ENCODE data around the gene HMG20A. TPM values are rescaled to one million over a fixed set of nuclear protein-coding genes. Genes with fewer than 3 reads are reported as not detected.
A peak's percentile ranks its signal among the peaks of the same experiment; 100 is the strongest.

The HMG20A gene
- total and polyA plus RNA-seq, 7 donors, result 9.7 to 38.3 (median 29.3) TPM

DNA sequence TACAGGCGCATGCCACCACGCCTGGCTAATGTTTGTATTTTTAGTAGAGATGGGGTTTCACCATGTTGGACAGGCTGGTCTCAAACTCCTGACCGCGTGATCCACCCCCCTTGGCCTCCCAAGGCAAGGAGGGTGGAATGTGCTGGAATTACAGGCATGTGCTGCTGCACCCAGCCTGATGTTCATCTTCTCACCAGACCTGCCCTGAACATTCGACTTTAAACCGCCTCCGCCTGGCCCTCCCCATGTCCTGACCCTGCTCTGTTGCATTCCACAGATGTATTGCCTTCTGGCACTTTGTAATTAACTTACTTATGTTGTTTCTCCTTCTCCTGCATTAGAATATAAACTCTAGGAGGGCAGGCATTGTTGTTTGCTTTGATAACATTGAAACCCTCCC, 109.9 kb downstream of the HMG20A start:
- Histone ChIP-seq H3K9me3 (no peaks in the 10 kb centered on the region), H3K27me3 (ENCODE audit: insufficient read depth in 3 of 3, low read length in 2 of 3) (no peaks in the 10 kb centered on the region), H3K4me1 (peaks cover 3% of the 10 kb centered on the region), H3K36me3 (ENCODE audit: insufficient read depth in 1 of 2, low read depth in 1 of 2) (no peaks in the 10 kb centered on the region), H3K4me3 (no peak overlapping the region), H3K27ac (no peak overlapping the region)
- ATAC-seq (no peak), DNase-seq (peak in 1 of 2 donors; percentile 3)
- intact Hi-C loops (cut with DNase I), result no loop called here
- WGBS, 3 donors, result 74 to 83% (median 80%) methylated on average over 7 of the region's 7 CpGs
- TF ChIP-seq CTCF (IDR thresholded peaks at IDR 0.05), result no peak

- no peaks in the 10 kb centered on the region for H3K27me3 ChIP-seq (ENCODE audit: insufficient read depth in 3 of 3, low read length in 2 of 3)
- no peaks in the 10 kb centered on the region for H3K9me3 ChIP-seq
- H3K27ac ChIP-seq, result no peak overlapping the region
- peak in 1 of 2 donors; percentile 32 for DNase-seq
- no peak for ATAC-seq
- no peak for TF ChIP-seq CTCF (IDR thresholded peaks at IDR 0.05)
- peaks cover 3% of the 10 kb centered on the region for H3K4me1 ChIP-seq
- WGBS, 3 donors, result 86 to 91% (median 87%) methylated on average over 26 of the region's 26 CpGs
- no peak overlapping the region for H3K4me3 ChIP-seq
- intact Hi-C loops (cut with DNase I), result no loop called here
- no peaks in the 10 kb centered on the region for H3K36me3 ChIP-seq (ENCODE audit: insufficient read depth in 1 of 2, low read depth in 1 of 2)
Observed at GRCh38 chr15:77531191-77532000, 110.7 kb downstream of the HMG20A start.

- ATAC-seq, result no peak
- 89 to 95% (median 90%) methylated on average over 3 of the region's 3 CpGs for WGBS, 3 donors
Observed at GRCh38 chr15:77532067-77532710, 111.5 kb downstream of the HMG20A start.

GRCh38 chr15:77532846-77533245, 112.2 kb downstream of the HMG20A start:
- Histone ChIP-seq H3K36me3 (ENCODE audit: insufficient read depth in 1 of 2, low read depth in 1 of 2) (no peaks in the 10 kb centered on the region), H3K4me3 (no peak overlapping the region), H3K27me3 (ENCODE audit: insufficient read depth in 3 of 3, low read length in 2 of 3) (no peaks in the 10 kb centered on the region), H3K4me1 (peaks cover 3% of the 10 kb centered on the region), H3K9me3 (no peaks in the 10 kb centered on the region), H3K27ac (no peak overlapping the region)
- no peak for ATAC-seq
- 80 to 87% (median 86%) methylated on average over 7 of the region's 7 CpGs for WGBS, 3 donors
- TF ChIP-seq CTCF (IDR thresholded peaks at IDR 0.05), result no peak
- peak in 1 of 2 donors; percentile 13 for DNase-seq
- intact Hi-C loops (cut with DNase I), result no loop called here

More at GRCh38 chr15:77532067-77532710, 111.5 kb downstream of the HMG20A start:
- intact Hi-C loops (cut with DNase I), result no loop called here
- Histone ChIP-seq H3K4me3 (no peak overlapping the region), H3K9me3 (no peaks in the 10 kb centered on the region), H3K36me3 (ENCODE audit: insufficient read depth in 1 of 2, low read depth in 1 of 2) (no peaks in the 10 kb centered on the region), H3K27me3 (ENCODE audit: insufficient read depth in 3 of 3, low read length in 2 of 3) (no peaks in the 10 kb centered on the region), H3K4me1 (peaks cover 3% of the 10 kb centered on the region), H3K27ac (no peak overlapping the region)
- no peak for TF ChIP-seq CTCF (IDR thresholded peaks at IDR 0.05)
- peak in 1 of 2 donors; percentile 7 for DNase-seq

Measured in psoas muscle (tissue), 8 donors.